Liver (tissue), 9 donors: ENCODE results near the gene KRIT1. TPM values are rescaled to one million over a fixed set of nuclear protein-coding genes. Genes with fewer than 3 reads are reported as not detected.

Experiments
- DNase-seq: peaks from one replicate; pipeline ENCODE4 v3.0.0-alpha.2; 2017; ENCODE audit warnings: low spot score
- H3K27ac ChIP-seq, 2 donors: one replicate each; pipeline ENCODE4 v1.7.0; 2013; ENCODE audit warnings: inconsistent platforms in 2 of 2, low read length in 2 of 2, control low read depth in 1 of 2, low read depth in 1 of 2, mild to moderate bottlenecking in 1 of 2
- H3K27me3 ChIP-seq, 4 donors: one replicate each; pipeline versions ENCODE4 v1.6.1 to v1.7.0; 2013; ENCODE audit warnings: low read length in 3 of 4, inconsistent platforms in 1 of 4, mild to moderate bottlenecking in 1 of 4, moderate library complexity in 1 of 4; ENCODE audit not compliant: control insufficient read depth in 4 of 4, insufficient read depth in 4 of 4
- H3K36me3 ChIP-seq, 4 donors: one replicate each; pipeline versions ENCODE4 v1.6.1 to v1.7.0; 2013; ENCODE audit warnings: low read length in 3 of 4, mild to moderate bottlenecking in 3 of 4, low read depth in 1 of 4, moderate library complexity in 1 of 4; ENCODE audit not compliant: control insufficient read depth in 4 of 4, insufficient read depth in 3 of 4
- H3K4me1 ChIP-seq, 4 donors: one replicate each; pipeline versions ENCODE4 v1.6.1 to v1.7.0; 2013; ENCODE audit warnings: low read length in 3 of 4, mild to moderate bottlenecking in 3 of 4, moderate library complexity in 1 of 4; ENCODE audit not compliant: control insufficient read depth in 4 of 4, insufficient read depth in 4 of 4
- H3K4me3 ChIP-seq, 3 donors: one replicate each; pipeline versions ENCODE4 v1.6.1 to v1.7.0; 2013; ENCODE audit warnings: low read length in 3 of 3, control low read depth in 1 of 3, low read depth in 1 of 3, mild to moderate bottlenecking in 1 of 3
- H3K9ac ChIP-seq, 2 donors: one replicate each; pipeline ENCODE4 v1.7.0; 2013; ENCODE audit warnings: low read length in 2 of 2, mild to moderate bottlenecking in 2 of 2, moderate library complexity in 2 of 2, control low read depth in 1 of 2, low read depth in 1 of 2
- H3K9me3 ChIP-seq, 4 donors: one replicate each; pipeline versions ENCODE4 v1.6.1 to v1.7.0; 2013; ENCODE audit warnings: low read length in 3 of 4; ENCODE audit not compliant: control insufficient read depth in 4 of 4
- EGR1 ChIP-seq, 2 donors: IDR thresholded peaks; 2 replicates each; pipeline ENCODE4 v1.6.1; 2016 to 2018; ENCODE audit warnings: antibody characterized with exemption in 2 of 2, low read depth in 2 of 2
- FOXA1 ChIP-seq: IDR thresholded peaks from 2 replicates; pipeline ENCODE4 v1.6.1; 2016; ENCODE audit warnings: antibody characterized with exemption
- FOXA2 ChIP-seq: IDR thresholded peaks from 2 replicates; pipeline ENCODE4 v1.6.1; 2016; ENCODE audit warnings: antibody characterized with exemption
- GABPA ChIP-seq, 2 donors: IDR thresholded peaks in 1 of 2; conservative IDR thresholded peaks in 1 of 2; 2 replicates each; pipeline ENCODE4 v1.6.1; 2016; ENCODE audit warnings: antibody characterized with exemption in 2 of 2, mild to moderate bottlenecking in 1 of 2, moderate library complexity in 1 of 2
- HNF4A ChIP-seq, 2 donors: conservative IDR thresholded peaks; 2 replicates each; pipeline ENCODE4 v1.6.1; 2016; ENCODE audit warnings: antibody characterized with exemption in 2 of 2, mild to moderate bottlenecking in 2 of 2
- HNF4G ChIP-seq: IDR thresholded peaks from 2 replicates; pipeline ENCODE4 v1.6.1; 2016; ENCODE audit warnings: antibody characterized with exemption
- JUND ChIP-seq, 2 donors: IDR thresholded peaks; 2 replicates each; pipeline ENCODE4 v1.6.1; 2016; ENCODE audit warnings: antibody characterized with exemption in 2 of 2
- NR2F2 ChIP-seq: IDR thresholded peaks from 2 replicates; pipeline ENCODE4 v1.6.1; 2016; ENCODE audit warnings: antibody characterized with exemption
- RAD21 ChIP-seq, 2 donors: IDR thresholded peaks; 2 replicates each; pipeline ENCODE4 v1.6.1; 2016; ENCODE audit warnings: antibody characterized with exemption in 2 of 2, mild to moderate bottlenecking in 2 of 2
- RXRA ChIP-seq, 2 donors: IDR thresholded peaks; 2 replicates each; pipeline ENCODE4 v1.6.1; 2017 to 2018; ENCODE audit warnings: antibody characterized with exemption in 2 of 2, mild to moderate bottlenecking in 1 of 2
- SP1 ChIP-seq: IDR thresholded peaks from 2 replicates; pipeline ENCODE4 v1.6.1; 2018; ENCODE audit warnings: antibody characterized with exemption, mild to moderate bottlenecking
- TAF1 ChIP-seq: conservative IDR thresholded peaks from 2 replicates; pipeline ENCODE4 v1.6.1; 2016; ENCODE audit warnings: antibody characterized with exemption, mild to moderate bottlenecking
- YY1 ChIP-seq: IDR thresholded peaks from 2 replicates; pipeline ENCODE4 v1.6.1; 2016; ENCODE audit warnings: antibody characterized with exemption, mild to moderate bottlenecking
- WGBS: extraction: QIAGEN DNeasy Blood & Tissue Kit; methylation state at CpG from one replicate; pipeline ENCODE4 v1.1.7; 2013; 5-methylcytosine and 5-hydroxymethylcytosine counted together
- polyA plus RNA-seq, 2 donors: library from polyadenylated mRNA; stranded (reverse) in 1 of 2; unstranded in 1 of 2; fragments of 200-250 nt in 1 of 2; fragments of >200 nt in 1 of 2; fragmentation: Nextera tagmentation in 1 of 2; extraction: Ambion mirVana in 1 of 2; gene quantifications; one replicate each; pipeline versions ENCODE4 v1.2.1 to v1.2.3, GENCODE V29; 2013 to 2015
- total RNA-seq, 2 donors: library from RNA; depleted of rRNA; stranded (reverse); fragments of >200 nt; gene quantifications; one replicate each; pipeline ENCODE4 v1.2.3, GENCODE V29; 2014
- TF ChIP-seq, protein P1 (sequence below): IDR thresholded peaks from 2 replicates; pipeline ENCODE4 v1.6.1; 2016; ENCODE audit warnings: antibody characterized with exemption, mild to moderate bottlenecking
- TF ChIP-seq, protein P2 (sequence below): IDR thresholded peaks from 2 replicates; pipeline ENCODE4 v1.6.1; 2016; ENCODE audit warnings: antibody characterized with exemption
- TF ChIP-seq, protein P3 (sequence below): IDR thresholded peaks from 2 replicates; pipeline ENCODE4 v1.6.1; 2016; ENCODE audit warnings: antibody characterized with exemption
- TF ChIP-seq, protein P4 (sequence below): fragments of 150-350 bp; IDR thresholded peaks from 2 replicates; pipeline ENCODE4 v1.5.1; 2017; ENCODE audit warnings: improper control_type of control experiment, low read depth, low read length; ENCODE audit not compliant: missing input control
- TF ChIP-seq, protein P5 (sequence below): IDR thresholded peaks from 2 replicates; pipeline ENCODE4 v1.6.1; 2016; ENCODE audit warnings: antibody characterized with exemption
- donor health status: healthy.
- donor health status: healthy.
- donor health status: healthy.
- donor health status: healthy.
- donor health status: healthy.

KRIT1 gene
- total and polyA plus RNA-seq, 4 donors: 8.0 to 48.4 (median 23.9) TPM

DNA sequence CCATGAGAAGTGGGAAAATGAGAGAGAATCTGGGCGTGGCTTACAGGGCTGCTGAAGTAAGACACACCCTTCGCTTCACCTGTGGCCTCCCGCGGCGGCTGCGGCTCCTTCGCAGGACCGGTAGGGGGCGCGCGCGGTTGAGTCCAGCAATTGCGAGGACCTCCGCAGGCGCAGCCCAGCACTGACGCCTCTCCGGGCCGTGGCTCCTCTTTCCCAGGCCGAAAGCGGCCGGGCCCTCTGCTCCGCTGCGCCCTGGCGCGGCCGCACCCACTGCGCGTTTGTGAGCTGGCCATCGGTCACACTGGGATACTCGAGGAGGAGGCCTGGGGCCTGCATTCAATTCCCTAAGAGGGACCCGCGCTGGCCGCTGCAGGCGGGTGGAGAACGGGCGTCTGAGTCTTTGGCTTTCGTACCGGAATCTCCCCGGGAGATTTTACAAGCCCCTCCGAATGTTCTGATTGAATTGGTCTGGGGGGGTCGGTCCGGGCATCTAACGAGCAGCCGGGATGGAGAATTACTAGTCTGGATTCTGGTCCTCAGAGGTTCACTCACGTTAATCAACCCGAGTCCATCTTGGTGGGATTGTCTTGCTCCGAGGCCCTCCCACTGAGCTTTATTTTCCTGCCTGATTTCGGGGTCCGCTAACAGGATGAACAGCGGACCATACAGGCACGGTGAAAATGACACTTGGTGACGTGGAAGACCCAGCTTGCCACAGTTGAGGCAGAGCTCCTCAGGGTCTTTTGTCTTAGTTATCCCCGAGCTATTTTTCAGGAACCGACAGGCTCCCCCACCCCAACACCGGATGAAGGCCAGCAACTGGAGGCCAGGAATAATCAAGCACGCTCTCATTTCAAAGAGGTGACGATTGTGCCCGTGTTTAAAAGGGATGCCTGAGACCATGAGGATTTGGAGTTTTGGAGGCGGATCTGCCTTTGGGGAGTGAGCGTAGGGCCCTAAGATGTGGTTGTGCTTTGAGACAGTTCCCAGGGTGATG is 66.5 kb downstream of the KRIT1 start, which contains the start of gene LRRD1:
Gene LRRD1, minus strand, starts transcription at position 215 of the 997 bp plus-strand sequence. CDS start 13,940 bp downstream, outside the sequence.
- Histone ChIP-seq H3K36me3 (no peaks in the 10 kb centered on the region), H3K27ac (peak within 1 kb of the TSS in 1 of 2 donors; percentile 60), H3K27me3 (no peaks in the 10 kb centered on the region), H3K4me1 (peaks cover 0 to 7% (median 0%) of the 10 kb centered on the region in 4 donors), H3K4me3 (peak within 1 kb of the TSS in 2 of 3 donors; percentile 16 to 54), H3K9me3 (no peaks in the 10 kb centered on the region), H3K9ac (peak within 1 kb of the TSS; percentile 2 to 78)
- 12% methylated on average over 60 of the region's 60 CpGs for WGBS
- no peak for TF ChIP-seq FOXA1
- TF ChIP-seq RAD21 (IDR thresholded peaks at IDR 0.05): peak; percentile 75 to 90
- no peak for TF ChIP-seq JUND (IDR thresholded peaks at IDR 0.05)
- TF ChIP-seq GABPA (IDR thresholded peaks at IDR 0.05 in 1 of 2, conservative IDR thresholded peaks at IDR 0.05 in 1 of 2): peak in 1 of 2 donors; percentile 50
- peak in 1 of 2 donors; percentile 14 for TF ChIP-seq RXRA (IDR thresholded peaks at IDR 0.05)
- no peak for TF ChIP-seq FOXA2
- TF ChIP-seq NR2F2: no peak
- TF ChIP-seq TAF1: peak; percentile 18
- TF ChIP-seq HNF4G: no peak
- TF ChIP-seq HNF4A (conservative IDR thresholded peaks at IDR 0.05): no peak
- TF ChIP-seq, protein P1, sequence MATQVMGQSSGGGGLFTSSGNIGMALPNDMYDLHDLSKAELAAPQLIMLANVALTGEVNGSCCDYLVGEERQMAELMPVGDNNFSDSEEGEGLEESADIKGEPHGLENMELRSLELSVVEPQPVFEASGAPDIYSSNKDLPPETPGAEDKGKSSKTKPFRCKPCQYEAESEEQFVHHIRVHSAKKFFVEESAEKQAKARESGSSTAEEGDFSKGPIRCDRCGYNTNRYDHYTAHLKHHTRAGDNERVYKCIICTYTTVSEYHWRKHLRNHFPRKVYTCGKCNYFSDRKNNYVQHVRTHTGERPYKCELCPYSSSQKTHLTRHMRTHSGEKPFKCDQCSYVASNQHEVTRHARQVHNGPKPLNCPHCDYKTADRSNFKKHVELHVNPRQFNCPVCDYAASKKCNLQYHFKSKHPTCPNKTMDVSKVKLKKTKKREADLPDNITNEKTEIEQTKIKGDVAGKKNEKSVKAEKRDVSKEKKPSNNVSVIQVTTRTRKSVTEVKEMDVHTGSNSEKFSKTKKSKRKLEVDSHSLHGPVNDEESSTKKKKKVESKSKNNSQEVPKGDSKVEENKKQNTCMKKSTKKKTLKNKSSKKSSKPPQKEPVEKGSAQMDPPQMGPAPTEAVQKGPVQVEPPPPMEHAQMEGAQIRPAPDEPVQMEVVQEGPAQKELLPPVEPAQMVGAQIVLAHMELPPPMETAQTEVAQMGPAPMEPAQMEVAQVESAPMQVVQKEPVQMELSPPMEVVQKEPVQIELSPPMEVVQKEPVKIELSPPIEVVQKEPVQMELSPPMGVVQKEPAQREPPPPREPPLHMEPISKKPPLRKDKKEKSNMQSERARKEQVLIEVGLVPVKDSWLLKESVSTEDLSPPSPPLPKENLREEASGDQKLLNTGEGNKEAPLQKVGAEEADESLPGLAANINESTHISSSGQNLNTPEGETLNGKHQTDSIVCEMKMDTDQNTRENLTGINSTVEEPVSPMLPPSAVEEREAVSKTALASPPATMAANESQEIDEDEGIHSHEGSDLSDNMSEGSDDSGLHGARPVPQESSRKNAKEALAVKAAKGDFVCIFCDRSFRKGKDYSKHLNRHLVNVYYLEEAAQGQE: no peak
- TF ChIP-seq, protein P2, sequence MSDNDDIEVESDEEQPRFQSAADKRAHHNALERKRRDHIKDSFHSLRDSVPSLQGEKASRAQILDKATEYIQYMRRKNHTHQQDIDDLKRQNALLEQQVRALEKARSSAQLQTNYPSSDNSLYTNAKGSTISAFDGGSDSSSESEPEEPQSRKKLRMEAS: no peak
- TF ChIP-seq, protein P3, sequence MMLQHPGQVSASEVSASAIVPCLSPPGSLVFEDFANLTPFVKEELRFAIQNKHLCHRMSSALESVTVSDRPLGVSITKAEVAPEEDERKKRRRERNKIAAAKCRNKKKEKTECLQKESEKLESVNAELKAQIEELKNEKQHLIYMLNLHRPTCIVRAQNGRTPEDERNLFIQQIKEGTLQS: no peak
- no peak for TF ChIP-seq EGR1 (IDR thresholded peaks at IDR 0.05; ENCODE audit: low read depth in 2 of 2)
- TF ChIP-seq, protein P4, sequence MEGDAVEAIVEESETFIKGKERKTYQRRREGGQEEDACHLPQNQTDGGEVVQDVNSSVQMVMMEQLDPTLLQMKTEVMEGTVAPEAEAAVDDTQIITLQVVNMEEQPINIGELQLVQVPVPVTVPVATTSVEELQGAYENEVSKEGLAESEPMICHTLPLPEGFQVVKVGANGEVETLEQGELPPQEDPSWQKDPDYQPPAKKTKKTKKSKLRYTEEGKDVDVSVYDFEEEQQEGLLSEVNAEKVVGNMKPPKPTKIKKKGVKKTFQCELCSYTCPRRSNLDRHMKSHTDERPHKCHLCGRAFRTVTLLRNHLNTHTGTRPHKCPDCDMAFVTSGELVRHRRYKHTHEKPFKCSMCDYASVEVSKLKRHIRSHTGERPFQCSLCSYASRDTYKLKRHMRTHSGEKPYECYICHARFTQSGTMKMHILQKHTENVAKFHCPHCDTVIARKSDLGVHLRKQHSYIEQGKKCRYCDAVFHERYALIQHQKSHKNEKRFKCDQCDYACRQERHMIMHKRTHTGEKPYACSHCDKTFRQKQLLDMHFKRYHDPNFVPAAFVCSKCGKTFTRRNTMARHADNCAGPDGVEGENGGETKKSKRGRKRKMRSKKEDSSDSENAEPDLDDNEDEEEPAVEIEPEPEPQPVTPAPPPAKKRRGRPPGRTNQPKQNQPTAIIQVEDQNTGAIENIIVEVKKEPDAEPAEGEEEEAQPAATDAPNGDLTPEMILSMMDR: peak; percentile 97
- TF ChIP-seq YY1: peak; percentile 48
- TF ChIP-seq, protein P5, sequence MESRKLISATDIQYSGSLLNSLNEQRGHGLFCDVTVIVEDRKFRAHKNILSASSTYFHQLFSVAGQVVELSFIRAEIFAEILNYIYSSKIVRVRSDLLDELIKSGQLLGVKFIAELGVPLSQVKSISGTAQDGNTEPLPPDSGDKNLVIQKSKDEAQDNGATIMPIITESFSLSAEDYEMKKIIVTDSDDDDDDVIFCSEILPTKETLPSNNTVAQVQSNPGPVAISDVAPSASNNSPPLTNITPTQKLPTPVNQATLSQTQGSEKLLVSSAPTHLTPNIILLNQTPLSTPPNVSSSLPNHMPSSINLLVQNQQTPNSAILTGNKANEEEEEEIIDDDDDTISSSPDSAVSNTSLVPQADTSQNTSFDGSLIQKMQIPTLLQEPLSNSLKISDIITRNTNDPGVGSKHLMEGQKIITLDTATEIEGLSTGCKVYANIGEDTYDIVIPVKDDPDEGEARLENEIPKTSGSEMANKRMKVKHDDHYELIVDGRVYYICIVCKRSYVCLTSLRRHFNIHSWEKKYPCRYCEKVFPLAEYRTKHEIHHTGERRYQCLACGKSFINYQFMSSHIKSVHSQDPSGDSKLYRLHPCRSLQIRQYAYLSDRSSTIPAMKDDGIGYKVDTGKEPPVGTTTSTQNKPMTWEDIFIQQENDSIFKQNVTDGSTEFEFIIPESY: no peak
- peak; percentile 34 for TF ChIP-seq SP1
- peak; percentile 95 for DNase-seq
